DMS53 (cell line): ENCODE data around the gene RAET1L.
"Not testable (repeated sequence)": the region's sequence is repeated elsewhere in the genome, so short reads cannot be mapped to it uniquely, and the experiment has no call there.

Experiments
- DNase-seq: peaks from one replicate; lab custom pipeline; 2025; lab: John Stamatoyannopoulos, UW

Gene RAET1L

GRCh38 chr6:150025201-150025917 is at the start of gene RAET1L:
RAET1L (minus strand) TSS chr6:150025532; CDS start chr6:150025471, 61 bp downstream.
- DNase-seq, result peak; percentile 43

- DNase-seq, result no peak
Observed at GRCh38 chr6:150075034-150075421, 49.7 kb upstream of the RAET1L start.

- DNase-seq, result not testable (repeated sequence)
Observed at GRCh38 chr6:150074396-150075033, 49.2 kb upstream of the RAET1L start.

GRCh38 chr6:150072201-150072600 is 46.9 kb upstream of the RAET1L start:
- DNase-seq, result peak; percentile 94

- DNase-seq, result peak; percentile 17
Observed at GRCh38 chr6:150070236-150070818, 45.0 kb upstream of the RAET1L start.

- DNase-seq, result peak; percentile 25
Observed at GRCh38 chr6:150069706-150070105, 44.4 kb upstream of the RAET1L start.

- DNase-seq, result peak; percentile 95
Observed at GRCh38 chr6:150068720-150069648, 43.7 kb upstream of the RAET1L start, which contains the start of gene ULBP3. ULBP3 (minus strand) TSS chr6:150069121; CDS start chr6:150069066, 55 bp downstream.

- DNase-seq, result peak; percentile 33
Observed at GRCh38 chr6:150068151-150068550, 42.8 kb upstream of the RAET1L start.

GRCh38 chr6:150065083-150065482 is 39.8 kb upstream of the RAET1L start:
- DNase-seq, result no peak

GRCh38 chr6:150063640-150064039 is 38.3 kb upstream of the RAET1L start:
- no peak for DNase-seq

GRCh38 chr6:150059973-150060372 is 34.6 kb upstream of the RAET1L start:
- DNase-seq, result peak; percentile 21

- no peak for DNase-seq
Observed at GRCh38 chr6:150058986-150059385, 33.7 kb upstream of the RAET1L start.

- DNase-seq, result no peak
Observed at GRCh38 chr6:150058231-150058792, 33.0 kb upstream of the RAET1L start.

GRCh38 chr6:150057501-150057951 is 32.2 kb upstream of the RAET1L start:
- DNase-seq, result no peak

- no peak for DNase-seq
Observed at GRCh38 chr6:150056916-150057315, 31.6 kb upstream of the RAET1L start.

- no peak for DNase-seq
Observed at GRCh38 chr6:150056156-150056555, 30.8 kb upstream of the RAET1L start.

GRCh38 chr6:150055131-150055530 is 29.8 kb upstream of the RAET1L start:
- no peak for DNase-seq

- DNase-seq, result no peak
Observed at GRCh38 chr6:150053450-150053849, 28.1 kb upstream of the RAET1L start.

- DNase-seq, result no peak
Observed at GRCh38 chr6:150050846-150051245, 25.5 kb upstream of the RAET1L start.

GRCh38 chr6:150048099-150048498 is 22.8 kb upstream of the RAET1L start:
- DNase-seq, result peak; percentile 8

GRCh38 chr6:150046943-150047342 is 21.6 kb upstream of the RAET1L start:
- DNase-seq, result peak; percentile 24
